ENCODE data around the gene UBE2E2. TPM values are rescaled to one million over a fixed set of nuclear protein-coding genes. Genes with fewer than 3 reads are reported as not detected.

UBE2E2 gene
- total and polyA plus RNA-seq, 2 donors (not counting 1 experiment from before 2014, with no cell fraction given) = 16.0 to 45.0 TPM

- H3K27ac Mint-ChIP-seq = no peak overlapping the region
- intact Hi-C loops (cut with micrococcal nuclease) = no loop called here
- H3K4me1 Mint-ChIP-seq = peaks cover 56% of the 10 kb centered on the region
- H3K9me3 Mint-ChIP-seq (ENCODE audit: insufficient read depth) = no peaks in the 10 kb centered on the region
- no peak for DNase-seq
- H2AFZ ChIP-seq (ENCODE audit: insufficient read depth, low read depth, low read length, poor library complexity, severe bottlenecking) = no peak overlapping the region
- ATAC-seq (ENCODE audit: low read depth) = no peak
- H3K79me2 ChIP-seq (ENCODE audit: control insufficient read depth, insufficient read depth, low read length) = peaks cover 44% of the 10 kb centered on the region
- no peak overlapping the region for H3K9ac ChIP-seq (ENCODE audit: low read length)
- no peaks in the 10 kb centered on the region for H3K9me3 ChIP-seq (ENCODE audit: control extremely low read depth in 1 of 3, control insufficient read depth in 2 of 3, insufficient read depth in 1 of 3, low read length in 2 of 3)
- ChIA-PET POLR2A (no interaction called here), CTCF (no interaction called here)
- peaks cover 16% of the 10 kb centered on the region for H4K20me1 ChIP-seq (ENCODE audit: control insufficient read depth, insufficient read depth, low read length, poor library complexity, severe bottlenecking)
- H3K27me3 ChIP-seq (replicated peaks in 1 of 4; ENCODE audit: control extremely low read depth in 1 of 4, control insufficient read depth in 3 of 4, insufficient read depth in 4 of 4, low read length in 3 of 4) = no peaks in the 10 kb centered on the region
- peaks cover 26 to 34% of the 10 kb centered on the region in 2 donors for H3K4me1 ChIP-seq (ENCODE audit: control insufficient read depth in 2 of 2, insufficient read depth in 2 of 2, low read length in 2 of 2)
- H3K4me2 ChIP-seq (replicated peaks; ENCODE audit: low read depth, low read length, poor library complexity, severe bottlenecking) = no peak overlapping the region
- 100% methylated on average over 8 of the region's 9 CpGs for WGBS (ENCODE audit: insufficient coverage)
- no peaks in the 10 kb centered on the region for H3K27me3 Mint-ChIP-seq
- TF ChIP-seq EZH2 (IDR thresholded peaks at IDR 0.05; ENCODE audit: borderline replicate concordance, insufficient read depth, low read depth, low read length, poor library complexity, severe bottlenecking) (no peak), CTCF (IDR thresholded peaks at IDR 0.05) (no peak)
- H3K27ac ChIP-seq (ENCODE audit: low read length in 2 of 2) = no peak overlapping the region
- H3K36me3 ChIP-seq (replicated peaks in 1 of 2; ENCODE audit: control extremely low read depth in 1 of 2, control insufficient read depth in 1 of 2, extremely low read depth in 1 of 2, insufficient read depth in 2 of 2, low read length in 1 of 2) = no peaks in the 10 kb centered on the region
- H3K4me3 ChIP-seq (ENCODE audit: control extremely low read depth in 1 of 5, extremely low read depth in 1 of 5, insufficient read depth in 1 of 5, low read depth in 2 of 5, low read length in 4 of 5) = no peak overlapping the region
- H3K4me3 Mint-ChIP-seq = no peak overlapping the region
These were observed 232.8 kb downstream of the UBE2E2 start for GRCh38 chr3:23435904-23436303.

- Histone ChIP-seq H3K27ac (ENCODE audit: low read length in 2 of 2) (no peak overlapping the region), H3K9ac (ENCODE audit: low read length) (no peak overlapping the region), H3K4me1 (ENCODE audit: control insufficient read depth in 2 of 2, insufficient read depth in 2 of 2, low read length in 2 of 2) (peaks cover 24 to 31% of the 10 kb centered on the region in 2 donors), H4K20me1 (ENCODE audit: control insufficient read depth, insufficient read depth, low read length, poor library complexity, severe bottlenecking) (peaks cover 11% of the 10 kb centered on the region), H3K9me3 (ENCODE audit: control extremely low read depth in 1 of 3, control insufficient read depth in 2 of 3, insufficient read depth in 1 of 3, low read length in 2 of 3) (no peaks in the 10 kb centered on the region), H3K79me2 (ENCODE audit: control insufficient read depth, insufficient read depth, low read length) (peaks cover 32% of the 10 kb centered on the region), H3K4me3 (ENCODE audit: control extremely low read depth in 1 of 5, extremely low read depth in 1 of 5, insufficient read depth in 1 of 5, low read depth in 2 of 5, low read length in 4 of 5) (no peak overlapping the region), H2AFZ (ENCODE audit: insufficient read depth, low read depth, low read length, poor library complexity, severe bottlenecking) (no peak overlapping the region), H3K36me3 (replicated peaks in 1 of 2; ENCODE audit: control extremely low read depth in 1 of 2, control insufficient read depth in 1 of 2, extremely low read depth in 1 of 2, insufficient read depth in 2 of 2, low read length in 1 of 2) (no peaks in the 10 kb centered on the region), H3K4me2 (replicated peaks; ENCODE audit: low read depth, low read length, poor library complexity, severe bottlenecking) (no peak overlapping the region), H3K27me3 (replicated peaks in 1 of 4; ENCODE audit: control extremely low read depth in 1 of 4, control insufficient read depth in 3 of 4, insufficient read depth in 4 of 4, low read length in 3 of 4) (no peaks in the 10 kb centered on the region)
- no peak overlapping the region for H3K4me3 Mint-ChIP-seq
- 100% methylated on average over 3 of the region's 7 CpGs for WGBS (ENCODE audit: insufficient coverage)
- DNase-seq = no peak
- intact Hi-C loops (cut with micrococcal nuclease) = no loop called here
- CTCF ChIA-PET = no interaction called here
- POLR2A ChIA-PET = no interaction called here
- H3K27me3 Mint-ChIP-seq = no peaks in the 10 kb centered on the region
- no peak for ATAC-seq (ENCODE audit: low read depth)
- no peaks in the 10 kb centered on the region for H3K9me3 Mint-ChIP-seq (ENCODE audit: insufficient read depth)
- TF ChIP-seq CTCF (IDR thresholded peaks at IDR 0.05) = no peak
- no peak for TF ChIP-seq EZH2 (IDR thresholded peaks at IDR 0.05; ENCODE audit: borderline replicate concordance, insufficient read depth, low read depth, low read length, poor library complexity, severe bottlenecking)
- no peak overlapping the region for H3K27ac Mint-ChIP-seq
- H3K4me1 Mint-ChIP-seq = peaks cover 54% of the 10 kb centered on the region
These were observed 234.5 kb downstream of the UBE2E2 start for GRCh38 chr3:23437484-23438145.

Measured in B cell (primary cell).